Measurements from ENCODE around the gene HMGCR. TPM values are rescaled to one million over a fixed set of nuclear protein-coding genes. Genes with fewer than 3 reads are reported as not detected.
"Not testable (repeated sequence)": the region's sequence is repeated elsewhere in the genome, so short reads cannot be mapped to it uniquely, and the experiment has no call there.

Gene HMGCR
- total RNA-seq, 2 donors from 2014 or later = 118 to 319 TPM

GRCh38 chr5:75325242-75325641 is 11.8 kb upstream of the HMGCR start:
- Histone ChIP-seq H3K9ac (ENCODE audit: low read depth in 2 of 2, low read length in 2 of 2) (no peak overlapping the region), H3K27ac (no peak overlapping the region), H3K4me1 (no peaks in the 10 kb centered on the region), H3K9me3 (no peaks in the 10 kb centered on the region), H3K4me3 (no peak overlapping the region), H3K36me3 (no peaks in the 10 kb centered on the region), H3K27me3 (no peaks in the 10 kb centered on the region)
- TF ChIP-seq, protein P1, sequence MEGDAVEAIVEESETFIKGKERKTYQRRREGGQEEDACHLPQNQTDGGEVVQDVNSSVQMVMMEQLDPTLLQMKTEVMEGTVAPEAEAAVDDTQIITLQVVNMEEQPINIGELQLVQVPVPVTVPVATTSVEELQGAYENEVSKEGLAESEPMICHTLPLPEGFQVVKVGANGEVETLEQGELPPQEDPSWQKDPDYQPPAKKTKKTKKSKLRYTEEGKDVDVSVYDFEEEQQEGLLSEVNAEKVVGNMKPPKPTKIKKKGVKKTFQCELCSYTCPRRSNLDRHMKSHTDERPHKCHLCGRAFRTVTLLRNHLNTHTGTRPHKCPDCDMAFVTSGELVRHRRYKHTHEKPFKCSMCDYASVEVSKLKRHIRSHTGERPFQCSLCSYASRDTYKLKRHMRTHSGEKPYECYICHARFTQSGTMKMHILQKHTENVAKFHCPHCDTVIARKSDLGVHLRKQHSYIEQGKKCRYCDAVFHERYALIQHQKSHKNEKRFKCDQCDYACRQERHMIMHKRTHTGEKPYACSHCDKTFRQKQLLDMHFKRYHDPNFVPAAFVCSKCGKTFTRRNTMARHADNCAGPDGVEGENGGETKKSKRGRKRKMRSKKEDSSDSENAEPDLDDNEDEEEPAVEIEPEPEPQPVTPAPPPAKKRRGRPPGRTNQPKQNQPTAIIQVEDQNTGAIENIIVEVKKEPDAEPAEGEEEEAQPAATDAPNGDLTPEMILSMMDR (IDR thresholded peaks at IDR 0.05) = no peak
- DNase-seq = no peak
- intact Hi-C loops (cut with DNase I) = no loop called here

DNA sequence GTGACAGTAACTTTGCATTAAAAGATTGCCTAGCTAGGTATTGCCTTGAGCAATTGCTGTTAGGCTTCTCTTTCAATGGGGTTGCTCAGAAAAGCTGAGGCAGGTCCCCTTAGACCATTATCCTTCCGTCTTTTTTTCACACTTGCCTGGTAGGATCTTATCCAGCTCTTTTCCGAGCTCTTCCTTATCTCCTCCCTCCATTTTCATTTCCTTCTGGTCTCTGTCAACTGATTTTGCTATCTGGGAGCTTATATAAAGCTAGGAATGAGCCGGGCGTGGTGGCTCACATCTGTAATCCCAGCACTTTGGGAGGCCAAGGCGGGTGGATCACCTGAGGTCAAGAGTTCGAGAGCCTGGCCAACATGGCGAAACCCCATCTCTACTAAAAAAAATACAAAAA is 6.6 kb upstream of the HMGCR start:
- Histone ChIP-seq H3K36me3 (no peaks in the 10 kb centered on the region), H3K27ac (no peak overlapping the region), H3K9ac (ENCODE audit: low read depth in 2 of 2, low read length in 2 of 2) (no peak overlapping the region), H3K9me3 (no peaks in the 10 kb centered on the region), H3K27me3 (no peaks in the 10 kb centered on the region), H3K4me1 (no peaks in the 10 kb centered on the region), H3K4me3 (no peak overlapping the region)
- TF ChIP-seq, protein P1 (IDR thresholded peaks at IDR 0.05) = no peak
- no peak for DNase-seq
- intact Hi-C loops (cut with DNase I) = no loop called here

- DNase-seq = no peak
- intact Hi-C loops (cut with DNase I) = no loop called here
- TF ChIP-seq, protein P1 (IDR thresholded peaks at IDR 0.05) = no peak
Measured at GRCh38 chr5:75331095-75332090, 5.6 kb upstream of the HMGCR start.

GRCh38 chr5:75333759-75334158 is 3.3 kb upstream of the HMGCR start:
- DNase-seq; H3K27me3 ChIP-seq; intact Hi-C loops (cut with DNase I): not testable (repeated sequence)

More at GRCh38 chr5:75331095-75332090, 5.6 kb upstream of the HMGCR start:
- no peaks in the 10 kb centered on the region for H3K4me1 ChIP-seq
- no peaks in the 10 kb centered on the region for H3K9me3 ChIP-seq
- no peak overlapping the region for H3K4me3 ChIP-seq
- no peaks in the 10 kb centered on the region for H3K27me3 ChIP-seq
- no peak overlapping the region for H3K9ac ChIP-seq (ENCODE audit: low read depth in 2 of 2, low read length in 2 of 2)
- no peak overlapping the region for H3K27ac ChIP-seq
- H3K36me3 ChIP-seq = no peaks in the 10 kb centered on the region

GRCh38 chr5:75334413-75334812 is 2.6 kb upstream of the HMGCR start:
- H3K4me3 ChIP-seq; DNase-seq; H3K9ac ChIP-seq (ENCODE audit: low read depth in 2 of 2, low read length in 2 of 2): not testable (repeated sequence)

More at GRCh38 chr5:75333759-75334158, 3.3 kb upstream of the HMGCR start:
- not testable (repeated sequence) for H3K27ac ChIP-seq; H3K36me3 ChIP-seq; H3K4me1 ChIP-seq; H3K9ac ChIP-seq (ENCODE audit: low read depth in 2 of 2, low read length in 2 of 2); H3K4me3 ChIP-seq; H3K9me3 ChIP-seq

GRCh38 chr5:75335486-75335885 is 1.5 kb upstream of the HMGCR start:
- TF ChIP-seq, protein P1 (IDR thresholded peaks at IDR 0.05) = no peak
- Histone ChIP-seq H3K36me3 (no peaks in the 10 kb centered on the region), H3K9me3 (no peaks in the 10 kb centered on the region), H3K27ac (no peak overlapping the region), H3K27me3 (no peaks in the 10 kb centered on the region), H3K9ac (ENCODE audit: low read depth in 2 of 2, low read length in 2 of 2) (no peak overlapping the region), H3K4me1 (no peaks in the 10 kb centered on the region), H3K4me3 (no peak overlapping the region)
- DNase-seq = no peak
- intact Hi-C loops (cut with DNase I) = loop anchor here (5.0 kb wide), 2 partner anchors 93 to 568 kb away; partner anchors contain the start of genes GFM2 and NSA2

More at GRCh38 chr5:75334413-75334812, 2.6 kb upstream of the HMGCR start:
- intact Hi-C loops (cut with DNase I); H3K27me3 ChIP-seq; H3K4me1 ChIP-seq; H3K9me3 ChIP-seq; H3K36me3 ChIP-seq; H3K27ac ChIP-seq: not testable (repeated sequence)

Measured in colonic mucosa (tissue), 4 donors.